Fibroblast of peridontal ligament (primary cell): ENCODE results near the gene PIKFYVE.
"Not testable (repeated sequence)": the region's sequence is repeated elsewhere in the genome, so short reads cannot be mapped to it uniquely, and the experiment has no call there.

Source experiments
- DNase-seq: peaks from one replicate; pipeline ENCODE4 v3.0.0-alpha.2; 2010; ENCODE audit errors: extremely low read depth

The PIKFYVE gene

DNA sequence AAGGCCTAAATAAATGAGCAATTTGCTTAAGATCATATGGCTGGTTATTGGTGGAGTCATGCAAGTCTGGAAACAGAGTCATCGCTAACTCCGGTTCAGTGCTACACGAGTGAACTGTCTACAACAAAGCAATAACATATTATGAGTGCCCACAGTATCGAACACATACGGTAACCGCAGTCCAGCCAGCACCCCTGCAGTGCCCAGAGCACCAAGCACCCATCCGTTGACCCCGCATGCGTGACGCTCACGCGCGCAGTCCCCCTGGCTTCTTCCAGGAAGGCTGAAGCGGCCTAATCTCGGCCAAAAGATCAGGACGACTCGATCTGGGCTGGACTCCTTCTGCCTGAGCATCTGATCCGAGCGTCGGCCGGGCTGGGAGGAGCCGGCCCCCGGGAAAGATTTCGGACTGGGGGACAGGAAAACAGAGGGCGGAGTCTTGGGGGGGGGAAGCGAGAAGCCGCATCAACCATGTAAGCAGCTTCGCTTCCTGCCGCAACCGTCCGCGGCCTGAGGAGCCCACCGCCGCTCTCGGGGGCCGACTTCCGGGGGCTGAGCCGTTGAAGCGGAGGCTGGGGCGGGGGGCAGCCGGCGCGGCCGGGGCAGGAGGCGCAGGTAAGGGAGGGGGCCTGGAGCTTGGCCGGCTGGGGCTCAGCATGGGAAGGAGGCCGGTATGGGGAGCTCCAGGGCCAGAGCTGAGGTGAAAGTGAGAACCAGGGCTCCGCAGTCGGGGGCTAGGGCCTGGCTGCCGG, at the start of gene PIKFYVE:
TSS of gene PIKFYVE (plus strand) at position 455 of the 752 bp plus-strand sequence. CDS start 5,265 bp downstream, outside the sequence.
- peak; percentile 98 for DNase-seq

- DNase-seq = not testable (repeated sequence)
These were observed 44.2 kb upstream of the PIKFYVE start for GRCh38 chr2:208221873-208222272.

DNA sequence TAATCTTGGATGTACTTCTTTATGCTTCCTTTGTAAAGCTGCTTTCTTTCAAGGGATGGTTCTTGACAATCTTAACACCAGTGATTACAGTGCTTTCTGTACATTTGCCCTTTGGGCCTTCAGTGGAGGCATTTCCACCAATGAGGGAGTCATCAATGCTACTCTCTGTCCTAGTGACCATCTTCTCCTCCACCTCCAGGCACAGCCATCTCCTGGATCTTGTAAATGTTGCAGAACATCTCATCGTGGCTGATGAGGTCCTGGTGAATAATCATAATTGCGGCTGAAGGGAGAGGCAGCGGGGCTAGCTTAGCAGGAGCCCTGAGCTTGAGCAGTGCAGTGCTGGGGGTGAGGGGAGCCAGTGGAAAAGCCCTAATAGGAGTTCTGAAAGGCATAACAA, 43.7 kb upstream of the PIKFYVE start:
- DNase-seq = peak; percentile 26

- no peak for DNase-seq
These were observed 41.3 kb upstream of the PIKFYVE start for GRCh38 chr2:208224802-208225201.

DNA sequence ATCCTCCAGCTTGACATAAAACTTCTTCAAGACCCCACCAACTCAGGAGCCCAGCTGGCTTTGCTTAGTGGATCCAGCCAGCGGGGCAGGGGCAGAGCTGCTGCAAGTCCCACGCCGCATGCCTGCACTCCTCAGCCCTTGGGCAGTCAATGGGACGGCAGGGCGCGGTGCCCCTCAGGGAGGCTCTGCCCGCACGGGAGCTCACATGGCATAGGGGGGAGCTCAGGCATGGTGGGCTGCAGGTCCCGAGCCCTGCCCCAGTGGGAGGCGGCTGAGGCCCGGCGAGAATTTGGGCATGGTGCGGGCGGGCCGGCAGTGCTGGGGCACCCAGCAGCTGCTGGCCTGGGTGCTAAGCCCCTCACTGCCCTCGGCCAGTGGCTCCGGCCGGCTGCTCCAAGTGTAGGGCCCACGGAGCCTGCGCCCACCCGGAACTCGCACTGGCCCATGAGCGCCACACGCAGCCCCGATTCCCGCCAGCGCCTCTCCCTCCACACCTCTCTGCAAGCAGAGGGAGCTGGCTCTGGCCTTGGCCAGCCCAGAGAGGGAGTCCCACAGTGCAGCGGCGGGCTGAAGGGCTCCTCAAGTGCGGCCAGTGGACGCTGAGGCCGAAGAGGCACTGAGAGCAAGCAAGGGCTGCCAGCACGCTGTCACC, 38.3 kb upstream of the PIKFYVE start:
- no peak for DNase-seq

- no peak for DNase-seq
These were observed 37.6 kb upstream of the PIKFYVE start for GRCh38 chr2:208228476-208228875.

DNA sequence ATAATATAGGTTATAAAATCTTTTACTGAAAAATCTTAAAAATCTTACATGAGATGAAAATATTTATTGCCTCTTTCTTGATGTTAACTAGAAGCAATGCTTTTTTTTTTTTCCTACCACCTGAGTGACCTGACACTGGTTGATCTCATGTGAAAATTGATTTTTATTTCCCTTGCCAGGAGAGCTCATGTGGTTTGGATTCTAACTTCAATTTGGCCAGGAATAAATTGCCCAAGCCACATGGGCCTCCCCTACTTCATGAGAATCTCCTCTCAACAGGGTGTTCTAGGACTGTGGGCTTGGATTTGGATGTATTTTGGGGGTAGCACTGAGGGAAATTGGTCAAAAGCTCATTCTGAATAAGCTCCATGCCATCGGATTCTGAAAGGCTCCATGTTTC, 31.3 kb upstream of the PIKFYVE start:
- DNase-seq = no peak

GRCh38 chr2:208235860-208236259, 30.2 kb upstream of the PIKFYVE start:
- no peak for DNase-seq

GRCh38 chr2:208239770-208240493, 26.1 kb upstream of the PIKFYVE start:
- no peak for DNase-seq

DNA sequence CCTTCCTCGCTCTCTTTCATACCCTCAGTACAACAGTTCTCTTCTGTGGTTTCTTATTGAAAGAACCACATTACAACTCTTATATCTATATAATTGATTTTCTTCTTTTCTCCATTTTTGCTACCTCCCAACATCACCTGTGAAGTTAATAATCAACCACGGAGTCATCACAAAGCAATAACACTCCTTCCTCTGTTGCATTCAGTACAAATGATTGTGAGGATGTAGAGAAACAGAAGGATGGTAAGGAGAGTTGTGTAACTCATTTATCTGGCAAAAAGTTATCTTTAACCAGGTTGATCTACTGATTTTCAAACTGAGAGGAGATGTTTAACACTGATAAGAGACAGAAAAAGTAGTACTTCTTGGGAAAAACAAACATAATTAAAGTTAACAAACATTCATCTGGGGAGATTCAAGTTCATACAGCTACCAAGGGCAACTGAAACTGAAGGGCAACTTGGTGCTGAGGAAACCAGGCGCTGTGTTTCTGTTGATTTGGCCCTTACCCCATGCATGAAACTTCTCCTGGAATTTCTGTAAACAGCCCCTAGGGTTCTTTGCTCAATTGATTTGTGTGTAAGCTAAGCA, 25.3 kb upstream of the PIKFYVE start:
- no peak for DNase-seq

GRCh38 chr2:208244422-208244821, 21.6 kb upstream of the PIKFYVE start:
- DNase-seq = no peak

GRCh38 chr2:208245746-208246145, 20.3 kb upstream of the PIKFYVE start:
- DNase-seq = no peak

GRCh38 chr2:208248601-208249000, 17.5 kb upstream of the PIKFYVE start:
- DNase-seq = no peak

DNA sequence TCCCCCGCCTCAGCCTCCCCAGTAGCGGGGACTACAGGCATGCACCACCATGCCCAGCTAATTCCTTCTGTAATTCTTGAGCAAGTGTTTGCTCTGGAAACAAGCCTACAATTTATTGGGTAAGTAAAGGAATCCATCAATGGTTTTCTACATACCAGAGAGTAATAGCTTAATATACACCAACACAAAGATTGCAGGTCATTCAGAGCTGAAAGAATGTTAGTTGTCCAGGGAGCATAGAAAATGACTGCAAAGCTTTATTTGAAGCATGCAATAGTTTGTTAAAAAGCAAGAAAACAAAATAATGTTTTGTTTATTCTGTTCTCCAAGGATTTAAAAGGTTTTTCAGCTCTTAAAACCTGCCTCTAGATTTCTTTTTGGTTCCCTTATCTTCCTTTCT, 16.8 kb upstream of the PIKFYVE start:
- no peak for DNase-seq

DNA sequence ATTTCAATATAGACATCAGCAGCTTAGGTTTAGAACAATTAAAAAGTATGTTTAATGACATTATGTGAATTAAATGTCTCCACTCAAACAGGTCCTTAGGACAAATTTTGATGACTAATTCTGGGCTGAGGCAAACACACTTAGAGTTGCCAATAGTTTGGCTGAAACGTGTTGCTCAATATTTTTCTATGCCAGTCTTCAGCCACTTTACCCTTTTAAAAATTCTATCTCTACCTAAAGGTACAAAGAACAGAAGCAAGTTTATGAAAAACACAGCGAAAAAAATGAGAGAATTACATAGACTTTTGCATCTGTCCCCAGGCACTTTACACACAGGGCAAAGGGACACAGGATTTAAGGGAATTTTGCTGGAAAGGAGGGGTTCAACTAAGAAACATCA, 15.7 kb upstream of the PIKFYVE start:
- peak; percentile 50 for DNase-seq

- no peak for DNase-seq
These were observed 15.0 kb upstream of the PIKFYVE start for GRCh38 chr2:208251098-208251497.

DNA sequence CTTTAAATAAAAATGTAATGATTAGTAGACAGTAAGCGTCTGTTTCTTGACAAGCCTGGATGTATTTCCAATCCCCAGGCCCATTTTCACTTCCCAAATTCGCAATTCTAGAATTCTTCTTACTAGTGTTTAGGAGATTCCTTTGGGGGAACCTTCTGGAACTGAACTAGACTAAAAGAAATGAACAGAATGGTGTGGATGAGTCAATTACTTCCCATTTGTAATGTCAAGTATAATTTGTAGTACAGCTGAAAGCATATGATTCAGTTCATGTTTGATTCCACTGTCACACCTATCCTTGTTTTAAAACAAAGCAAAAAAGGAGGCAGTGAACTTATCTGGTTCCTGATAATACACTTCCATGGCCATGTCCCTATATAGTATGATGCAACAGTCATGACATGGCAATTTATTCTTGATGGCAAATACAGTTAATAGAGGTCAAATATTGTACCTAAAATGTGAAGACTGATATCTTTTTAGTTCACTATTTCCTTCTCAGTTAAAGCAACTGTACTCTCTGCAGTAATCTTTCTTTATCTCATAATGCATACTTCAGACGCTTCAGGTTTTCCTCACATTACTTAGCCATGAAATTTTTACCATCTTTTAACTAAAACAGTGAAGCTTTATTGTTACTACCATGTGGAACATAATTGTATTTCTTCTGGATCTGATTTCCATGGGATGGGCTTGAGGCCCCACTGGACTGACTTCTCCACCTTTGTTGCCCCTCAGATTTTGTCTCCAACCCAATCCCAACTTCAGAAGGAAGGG, 13.2 kb upstream of the PIKFYVE start:
- DNase-seq = no peak

DNA sequence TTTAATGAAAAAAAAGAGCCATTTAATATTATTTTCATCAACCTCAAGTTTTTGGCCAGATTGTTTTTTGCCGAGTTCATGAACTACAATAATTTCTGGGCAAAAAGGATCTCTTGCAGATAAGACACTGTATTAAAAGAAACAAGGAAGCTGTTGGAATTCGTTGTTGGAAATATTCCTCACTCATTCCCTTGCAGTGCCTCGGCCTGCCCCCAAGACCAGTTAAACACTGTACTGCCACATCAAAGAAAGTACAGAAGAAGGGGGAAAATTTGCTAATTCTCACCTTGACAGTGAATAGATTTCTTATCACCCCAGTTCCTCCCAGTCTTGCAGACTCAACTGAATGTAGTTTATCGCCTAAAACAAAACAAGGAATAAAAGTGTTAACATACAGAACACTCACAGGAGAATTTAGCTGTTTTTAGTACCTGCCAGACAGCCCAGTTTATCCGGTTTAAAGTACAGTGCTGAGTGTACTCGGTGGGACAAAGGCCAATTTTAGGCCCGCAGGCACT, 12.4 kb upstream of the PIKFYVE start:
- DNase-seq = peak; percentile 14

DNA sequence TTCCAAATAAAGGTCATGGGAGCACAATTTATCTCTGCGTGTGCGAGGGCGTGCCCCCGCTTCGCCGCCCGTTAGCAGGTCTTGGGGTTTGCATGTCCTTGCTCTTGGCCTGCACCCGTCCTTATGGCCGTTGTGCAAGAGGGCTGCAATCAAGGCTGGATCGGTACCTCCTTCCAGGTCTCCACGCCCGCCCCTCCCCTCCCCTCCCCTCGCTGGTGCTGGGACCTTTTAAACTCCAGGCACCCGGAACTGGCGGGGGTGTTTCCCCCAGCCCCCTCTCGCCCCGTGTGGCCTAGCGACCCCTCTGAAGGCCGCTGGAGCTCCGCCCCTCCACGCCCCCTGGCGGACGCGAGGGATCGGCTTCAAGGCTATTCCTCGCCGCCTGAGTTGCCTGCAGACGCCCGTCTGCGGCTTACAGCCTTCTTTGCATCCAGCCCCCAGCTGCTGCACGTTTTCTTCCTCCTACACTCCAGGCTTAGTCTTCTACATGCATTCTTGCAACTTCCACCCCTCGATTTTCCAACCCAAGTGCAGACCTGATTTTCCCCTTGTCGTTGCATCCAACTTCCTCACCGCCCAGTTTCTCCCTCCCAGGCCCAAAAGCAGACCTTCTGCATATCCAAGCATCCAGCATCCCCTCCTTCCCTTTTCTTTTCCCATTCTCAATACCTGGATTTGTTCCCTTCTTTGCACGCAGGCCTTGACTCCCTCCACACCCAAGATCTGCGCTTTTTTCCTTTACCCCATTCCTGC, 11.8 kb upstream of the PIKFYVE start:
- DNase-seq = peak; percentile 70

DNA sequence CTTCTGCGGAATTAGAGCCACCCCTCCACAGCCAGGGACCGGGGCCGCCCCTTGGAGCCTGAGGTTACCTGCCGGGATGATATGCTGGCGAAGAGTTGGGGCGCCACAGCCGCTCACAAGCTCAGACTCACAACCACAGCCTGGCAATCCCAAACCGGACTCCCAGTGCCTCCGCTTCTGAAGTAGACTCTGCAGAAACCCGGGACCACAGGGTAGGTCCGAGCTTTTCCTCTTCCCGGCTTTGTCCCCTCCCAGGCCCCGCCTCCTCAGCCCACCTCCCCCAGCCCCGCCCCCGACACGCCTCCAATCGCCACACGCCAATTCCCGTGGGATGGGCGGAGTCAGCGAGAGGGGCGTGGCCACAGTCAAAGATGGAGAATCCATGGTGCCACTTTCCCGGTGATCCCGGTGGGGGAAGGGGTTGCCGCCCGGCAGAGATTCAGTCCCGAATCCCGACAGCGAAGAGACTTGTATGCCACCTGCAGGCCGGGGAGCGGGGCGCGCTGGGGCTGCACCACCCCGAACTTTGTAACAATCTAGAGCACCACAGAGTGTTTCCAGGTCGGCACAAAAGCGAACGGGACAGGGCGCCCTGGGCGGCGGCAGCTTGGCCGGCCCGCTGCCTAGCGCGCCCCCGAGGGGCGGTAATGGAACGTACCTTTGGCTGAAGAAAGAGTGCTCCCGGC, 11.0 kb upstream of the PIKFYVE start, which contains the start of gene IDH1:
TSS of gene IDH1 (minus strand) at position 201 of the 686 bp plus-strand sequence. CDS start 3,520 bp downstream, outside the sequence.
- peak; percentile 93 for DNase-seq
